Mesothelial cell of epicardium (in vitro differentiated cells): Measurements from ENCODE around the gene EPB41L3. TPM values are rescaled to one million over a fixed set of nuclear protein-coding genes. Genes with fewer than 3 reads are reported as not detected.
"Not testable (repeated sequence)": the region's sequence is repeated elsewhere in the genome, so short reads cannot be mapped to it uniquely, and the experiment has no call there.

Experiments used
- DNase-seq, 2 experiments: peaks; one replicate each; pipeline ENCODE4 v3.0.0; 2021; ENCODE audit warnings: low spot score in 2 of 2; ENCODE audit not compliant: unreplicated experiment in 2 of 2
- H3K27ac Mint-ChIP-seq: 2 replicates; pipeline ENCODE4 v1.8.0; 2021; ENCODE audit warnings: mixed read lengths
- H3K27me3 Mint-ChIP-seq: 2 replicates; pipeline ENCODE4 v1.8.0; 2021; ENCODE audit warnings: low read depth, mixed read lengths
- H3K36me3 Mint-ChIP-seq: 2 replicates; pipeline ENCODE4 v1.8.0; 2021; ENCODE audit warnings: mixed read lengths
- H3K4me1 Mint-ChIP-seq: 2 replicates; pipeline ENCODE4 v1.8.0; 2021; ENCODE audit warnings: mixed read lengths
- H3K4me3 Mint-ChIP-seq: 2 replicates; pipeline ENCODE4 v1.8.0; 2021; ENCODE audit warnings: mild to moderate bottlenecking, moderate library complexity, mixed read lengths
- H3K9me3 Mint-ChIP-seq: 2 replicates; pipeline ENCODE4 v1.8.0; 2021; ENCODE audit warnings: mixed read lengths
- total RNA-seq: library from RNA; stranded (reverse); gene quantifications from 3 replicates; pipeline ENCODE4 v1.2.1, GENCODE V29; 2021
- TF ChIP-seq, protein P1 (sequence below): fragments of 200-600 bp; sonication (generic); IDR thresholded peaks from one replicate; pipeline ENCODE4 v1.5.0; 2021; ENCODE audit warnings: antibody characterized with exemption; ENCODE audit not compliant: unreplicated experiment

EPB41L3 gene
- total RNA-seq, 1 donor from 2014 or later, result 61.9 TPM

DNA sequence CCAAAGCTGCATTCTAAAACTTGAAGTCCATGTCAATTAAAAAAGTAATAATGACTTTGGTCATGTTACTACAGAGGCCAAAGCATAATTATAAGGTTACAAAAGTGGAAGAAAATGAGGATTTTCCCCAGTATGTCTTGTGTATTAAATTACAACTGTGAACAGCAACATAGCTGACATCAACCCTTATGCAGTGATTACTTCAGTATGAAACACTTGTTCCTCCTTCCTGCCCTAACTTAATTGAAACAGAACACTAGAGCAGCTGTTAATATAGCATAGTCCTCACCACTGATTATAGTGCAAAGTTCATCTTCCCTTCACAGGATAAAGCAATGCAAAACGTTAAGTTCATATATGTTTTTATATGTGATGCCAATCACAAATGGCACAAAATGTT, 29.9 kb downstream of the EPB41L3 start:
- no peak for DNase-seq
- Mint-ChIP-seq H3K36me3 (no peaks in the 10 kb centered on the region), H3K27ac (no peak overlapping the region), H3K4me1 (peaks cover 63% of the 10 kb centered on the region), H3K4me3 (no peak overlapping the region), H3K9me3 (no peaks in the 10 kb centered on the region), H3K27me3 (no peaks in the 10 kb centered on the region)
- TF ChIP-seq, protein P1, sequence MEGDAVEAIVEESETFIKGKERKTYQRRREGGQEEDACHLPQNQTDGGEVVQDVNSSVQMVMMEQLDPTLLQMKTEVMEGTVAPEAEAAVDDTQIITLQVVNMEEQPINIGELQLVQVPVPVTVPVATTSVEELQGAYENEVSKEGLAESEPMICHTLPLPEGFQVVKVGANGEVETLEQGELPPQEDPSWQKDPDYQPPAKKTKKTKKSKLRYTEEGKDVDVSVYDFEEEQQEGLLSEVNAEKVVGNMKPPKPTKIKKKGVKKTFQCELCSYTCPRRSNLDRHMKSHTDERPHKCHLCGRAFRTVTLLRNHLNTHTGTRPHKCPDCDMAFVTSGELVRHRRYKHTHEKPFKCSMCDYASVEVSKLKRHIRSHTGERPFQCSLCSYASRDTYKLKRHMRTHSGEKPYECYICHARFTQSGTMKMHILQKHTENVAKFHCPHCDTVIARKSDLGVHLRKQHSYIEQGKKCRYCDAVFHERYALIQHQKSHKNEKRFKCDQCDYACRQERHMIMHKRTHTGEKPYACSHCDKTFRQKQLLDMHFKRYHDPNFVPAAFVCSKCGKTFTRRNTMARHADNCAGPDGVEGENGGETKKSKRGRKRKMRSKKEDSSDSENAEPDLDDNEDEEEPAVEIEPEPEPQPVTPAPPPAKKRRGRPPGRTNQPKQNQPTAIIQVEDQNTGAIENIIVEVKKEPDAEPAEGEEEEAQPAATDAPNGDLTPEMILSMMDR, result no peak

DNA sequence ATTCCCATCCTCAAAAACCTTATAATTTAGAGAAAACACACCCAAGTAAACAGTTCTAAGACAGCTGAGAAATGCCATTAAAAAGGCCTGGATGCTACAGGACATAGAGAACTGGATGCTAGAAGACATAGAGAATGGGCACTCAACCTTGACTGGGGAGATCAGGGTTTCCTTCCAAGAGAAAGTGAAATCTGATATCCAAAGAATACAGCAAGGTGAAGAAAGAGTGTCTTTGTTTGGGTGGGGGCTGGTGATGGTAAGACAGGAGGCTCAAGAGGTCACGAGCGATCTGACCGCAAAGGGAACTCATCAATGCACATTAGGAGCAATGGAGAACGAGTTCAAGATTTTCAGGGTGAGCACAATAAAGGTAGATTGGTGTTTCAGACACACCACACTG, 31.6 kb downstream of the EPB41L3 start:
- no peaks in the 10 kb centered on the region for H3K9me3 Mint-ChIP-seq
- TF ChIP-seq, protein P1, result no peak
- no peak for DNase-seq
- H3K27me3 Mint-ChIP-seq, result no peaks in the 10 kb centered on the region
- H3K36me3 Mint-ChIP-seq, result no peaks in the 10 kb centered on the region
- peaks cover 66% of the 10 kb centered on the region for H3K4me1 Mint-ChIP-seq
- H3K27ac Mint-ChIP-seq, result no peak overlapping the region
- no peak overlapping the region for H3K4me3 Mint-ChIP-seq

DNA sequence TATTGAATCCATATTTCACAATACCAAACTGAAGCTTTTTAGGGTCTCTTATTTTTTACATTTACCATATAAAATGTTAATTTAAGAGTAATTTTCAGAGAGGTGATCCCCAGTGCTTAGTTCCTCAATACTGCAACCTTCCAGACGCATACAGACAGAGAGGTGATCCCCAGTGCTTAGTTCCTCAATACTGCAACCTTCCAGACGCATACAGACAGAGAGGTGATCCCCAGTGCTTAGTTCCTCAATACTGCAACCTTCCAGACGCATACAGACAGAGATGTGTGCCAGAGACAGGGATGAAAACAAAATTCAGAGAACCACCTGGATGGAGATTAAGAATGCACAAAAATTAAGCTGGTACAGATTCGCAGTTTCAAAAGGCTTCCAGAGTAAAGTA, 32.3 kb downstream of the EPB41L3 start:
- H3K4me1 Mint-ChIP-seq, result peaks cover 64% of the 10 kb centered on the region
- H3K27me3 Mint-ChIP-seq, H3K36me3 Mint-ChIP-seq, H3K27ac Mint-ChIP-seq, H3K9me3 Mint-ChIP-seq, DNase-seq, H3K4me3 Mint-ChIP-seq: not testable (repeated sequence)

DNA sequence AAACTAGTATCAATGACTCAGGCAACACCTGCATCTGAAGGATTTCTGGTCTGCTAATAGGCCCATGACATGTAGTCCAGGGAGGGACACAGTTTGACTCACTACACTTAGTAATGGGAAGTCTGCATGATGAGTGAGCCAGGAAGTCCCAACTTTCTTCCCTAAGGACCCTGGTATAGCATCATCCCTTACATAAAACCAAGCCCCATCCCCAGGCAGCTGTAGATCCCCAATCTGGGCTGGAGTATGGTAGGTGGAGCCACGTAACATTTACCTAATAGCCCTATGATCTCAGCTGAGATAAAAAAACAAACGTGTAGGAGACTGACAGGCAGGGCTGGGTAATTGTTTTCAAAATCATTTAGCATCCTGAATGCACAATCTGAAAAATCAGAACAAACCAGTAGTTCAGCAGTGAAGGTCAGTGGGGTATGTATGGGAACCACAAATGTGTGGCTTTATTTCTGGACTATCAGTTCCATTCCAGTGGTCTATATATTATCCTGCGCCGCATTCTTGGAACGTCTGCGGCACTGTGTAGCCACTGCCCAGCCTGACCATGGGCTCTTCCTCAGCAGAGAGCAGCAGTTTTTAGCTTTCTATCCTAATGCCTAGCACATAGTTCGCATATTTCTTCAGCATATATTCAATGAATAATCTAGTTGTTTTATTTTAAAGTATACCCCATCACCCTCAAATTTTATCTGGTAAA, 33.5 kb downstream of the EPB41L3 start:
- H3K4me3 Mint-ChIP-seq, result no peak overlapping the region
- H3K27me3 Mint-ChIP-seq, result no peaks in the 10 kb centered on the region
- no peaks in the 10 kb centered on the region for H3K9me3 Mint-ChIP-seq
- no peak for DNase-seq
- H3K4me1 Mint-ChIP-seq, result peaks cover 54% of the 10 kb centered on the region
- TF ChIP-seq, protein P1, result no peak
- peak overlapping the region; percentile 81 for H3K27ac Mint-ChIP-seq
- H3K36me3 Mint-ChIP-seq, result peaks cover 2% of the 10 kb centered on the region

DNA sequence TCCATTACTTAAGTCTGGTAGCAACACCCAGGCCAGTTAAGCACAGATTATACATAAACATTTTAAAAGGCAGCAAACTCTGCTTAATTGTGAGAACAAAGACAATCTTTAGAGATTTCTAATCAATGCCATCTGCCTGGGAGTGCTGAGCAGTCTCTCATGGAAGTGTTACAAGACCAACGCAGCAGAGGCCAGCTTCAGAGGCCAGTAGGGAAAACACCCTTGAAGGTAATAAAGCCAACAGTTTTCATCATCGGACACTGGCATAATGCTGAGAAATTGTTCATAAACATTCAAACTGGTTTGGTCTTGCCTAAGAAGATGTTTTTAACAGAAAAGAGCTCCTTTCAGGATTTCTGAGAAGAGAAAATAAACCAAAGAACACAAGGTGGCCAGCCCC, 35.0 kb downstream of the EPB41L3 start:
- TF ChIP-seq, protein P1, result no peak
- H3K27me3 Mint-ChIP-seq, result no peaks in the 10 kb centered on the region
- H3K36me3 Mint-ChIP-seq, result peaks cover 2% of the 10 kb centered on the region
- H3K9me3 Mint-ChIP-seq, result no peaks in the 10 kb centered on the region
- no peak for DNase-seq
- no peak overlapping the region for H3K4me3 Mint-ChIP-seq
- no peak overlapping the region for H3K27ac Mint-ChIP-seq
- H3K4me1 Mint-ChIP-seq, result peaks cover 49% of the 10 kb centered on the region

DNA sequence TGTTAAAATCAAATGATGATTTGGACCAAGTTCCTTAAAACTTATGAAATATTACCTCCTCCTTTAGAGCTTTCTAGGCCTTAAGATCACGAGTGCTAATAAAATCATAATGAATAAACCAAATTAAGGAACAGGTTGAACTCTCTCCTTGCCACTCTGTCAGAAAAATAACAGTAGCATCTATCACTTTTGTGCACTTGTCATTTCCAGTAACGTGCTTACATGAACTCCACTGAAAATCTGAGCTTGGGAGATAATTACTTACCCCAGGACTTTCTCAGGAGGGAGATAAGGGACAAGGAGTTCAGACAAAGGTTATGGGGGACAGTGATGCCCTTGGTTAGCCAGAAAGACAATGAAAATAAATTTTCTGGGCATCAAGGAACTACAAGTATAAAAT, 36.0 kb downstream of the EPB41L3 start:
- Mint-ChIP-seq H3K27me3 (no peaks in the 10 kb centered on the region), H3K27ac (peak overlapping the region; percentile 53), H3K4me1 (peaks cover 44% of the 10 kb centered on the region), H3K9me3 (no peaks in the 10 kb centered on the region), H3K36me3 (peaks cover 2% of the 10 kb centered on the region), H3K4me3 (no peak overlapping the region)
- DNase-seq, result no peak
- TF ChIP-seq, protein P1, result no peak
